Small intestine (tissue), 16 donors: ENCODE data around the gene POTEI. TPM values are rescaled to one million over a fixed set of nuclear protein-coding genes. Genes with fewer than 3 reads are reported as not detected.
"Not testable (repeated sequence)": the region's sequence is repeated elsewhere in the genome, so short reads cannot be mapped to it uniquely, and the experiment has no call there.

ENCODE experiments used
- DNase-seq, 2 donors: peaks; one replicate each; pipeline versions ENCODE4 v3.0.0 to v3.0.0-alpha.2; 2013
- FAIRE-seq: peaks from 2 replicates; lab custom pipeline; 2012; peaks lifted over from hg19 to GRCh38; lab: Jason Lieb, UNC
- H3K27ac ChIP-seq, 3 donors: one replicate each; pipeline ENCODE4 v1.5.1; 2013; ENCODE audit warnings: low read length in 2 of 3, mild to moderate bottlenecking in 2 of 3, control low read depth in 1 of 3, inconsistent platforms in 1 of 3, low read depth in 1 of 3, moderate library complexity in 1 of 3
- H3K27me3 ChIP-seq, 3 donors: one replicate each; pipeline ENCODE4 v1.6.1; 2013; ENCODE audit warnings: low read length in 3 of 3, inconsistent platforms in 1 of 3; ENCODE audit not compliant: control insufficient read depth in 3 of 3, insufficient read depth in 3 of 3
- H3K36me3 ChIP-seq, 3 donors: one replicate each; pipeline ENCODE4 v1.6.1; 2013; ENCODE audit warnings: low read length in 3 of 3, inconsistent platforms in 1 of 3, low read depth in 1 of 3, mild to moderate bottlenecking in 1 of 3, moderate library complexity in 1 of 3; ENCODE audit not compliant: control insufficient read depth in 3 of 3, insufficient read depth in 2 of 3
- H3K4me1 ChIP-seq, 3 donors: one replicate each; pipeline ENCODE4 v1.6.1; 2013; ENCODE audit warnings: low read length in 2 of 3, inconsistent platforms in 1 of 3, low read depth in 1 of 3, mild to moderate bottlenecking in 1 of 3, moderate library complexity in 1 of 3; ENCODE audit not compliant: control insufficient read depth in 3 of 3, insufficient read depth in 2 of 3
- H3K4me3 ChIP-seq, 3 donors: one replicate each; pipeline ENCODE4 v1.5.1; 2013; ENCODE audit warnings: low read length in 3 of 3, control low read depth in 1 of 3, inconsistent platforms in 1 of 3, low read depth in 1 of 3, mild to moderate bottlenecking in 1 of 3, moderate library complexity in 1 of 3
- H3K9me3 ChIP-seq, 2 donors: one replicate each; pipeline ENCODE4 v1.6.1; 2013; ENCODE audit warnings: low read depth in 1 of 2, low read length in 1 of 2; ENCODE audit not compliant: control insufficient read depth in 2 of 2, insufficient read depth in 1 of 2
- WGBS, 3 donors: extraction: QIAGEN DNeasy Blood & Tissue Kit; methylation state at CpG; one replicate each; pipeline ENCODE4 v1.1.7; 2013; 5-methylcytosine and 5-hydroxymethylcytosine counted together
- long read RNA-seq, 10 donors: transcript quantifications; one replicate each; lab custom pipeline, GENCODE V29; 2026
- polyA plus RNA-seq, 4 donors: library from polyadenylated mRNA; stranded (reverse) in 3 of 4; unstranded in 1 of 4; fragments of 200-250 nt in 3 of 4; fragments of 120-200 nt in 1 of 4; gene quantifications; one replicate each; pipeline versions ENCODE4 v1.2.1 to v1.2.3, GENCODE V29; 2013
- donor health status: healthy with polysubstance abuse.
- donor health status: control.
- donor health status: control.
- donor health status: Bipolar disorder and iron deficiency.
- donor health status: healthy.

Gene POTEI
- under 1 TPM in 2 of 4 donors, not detected in 2; 0.01 to 0.19 TPM for polyA plus RNA-seq
- long read RNA-seq, donor 1: 0 reads
- long read RNA-seq, donor 2: 0 reads
- long read RNA-seq, donor 3: 0 reads
- long read RNA-seq, donor 4: 0 reads
- long read RNA-seq, donor 5: 0 reads
- long read RNA-seq, donor 6: 0 reads
- long read RNA-seq, donor 7: 0 reads
- long read RNA-seq, donor 8: 0 reads
- long read RNA-seq, donor 9: 0 reads
- long read RNA-seq, donor 10: 0 reads

DNA sequence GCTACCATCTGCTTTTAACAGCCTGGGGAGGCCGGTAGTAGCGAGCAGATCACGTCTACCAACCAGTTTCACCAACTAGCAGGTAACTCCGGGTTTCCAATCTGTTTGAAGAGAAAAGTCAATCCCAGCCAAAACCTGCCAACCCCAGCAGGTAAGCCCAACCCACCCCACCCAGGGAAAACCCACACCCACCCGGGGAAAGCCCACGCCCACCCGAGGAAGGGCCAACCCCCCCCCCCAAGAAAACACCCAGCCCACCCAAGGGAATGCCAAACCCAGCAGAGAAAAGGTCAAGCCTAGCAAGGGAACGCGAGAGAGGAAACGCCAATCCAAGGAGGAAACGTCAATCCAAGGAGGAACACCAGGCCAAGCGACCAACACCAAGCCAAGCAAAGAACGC is at the start of gene POTEI:
Gene POTEI, minus strand, starts transcription at position 101 of the 400 bp plus-strand sequence. Its CDS starts 93 bp downstream, at position 8.
- FAIRE-seq, H3K36me3 ChIP-seq, H3K9me3 ChIP-seq, DNase-seq, H3K4me1 ChIP-seq, H3K27ac ChIP-seq, H3K27me3 ChIP-seq, H3K4me3 ChIP-seq: not testable (repeated sequence)
- WGBS, 3 donors: no CpG with 5 or more reads among the region's 13 CpGs

DNA sequence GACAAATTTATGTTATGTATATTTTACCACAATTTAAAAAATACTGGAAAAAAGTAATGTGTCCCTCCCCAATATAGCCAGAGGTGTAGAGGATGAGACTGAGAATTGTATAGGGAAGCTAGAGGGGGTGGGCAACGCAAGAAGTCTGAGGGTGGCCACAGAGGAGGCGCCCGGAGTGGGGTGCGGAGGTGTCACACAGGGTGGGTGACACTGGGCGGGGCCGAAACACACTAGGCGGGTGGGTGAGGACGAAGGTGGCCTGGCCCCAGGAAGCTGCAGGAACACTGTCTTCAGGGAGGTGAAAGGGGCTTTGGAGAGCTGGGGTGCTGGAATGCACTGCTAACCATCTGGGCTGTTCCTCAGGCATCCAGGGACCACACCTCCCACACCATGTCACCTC is 47.3 kb upstream of the POTEI start:
- not testable (repeated sequence) for H3K4me1 ChIP-seq, H3K27ac ChIP-seq, H3K36me3 ChIP-seq, H3K27me3 ChIP-seq, H3K4me3 ChIP-seq, FAIRE-seq, H3K9me3 ChIP-seq, DNase-seq
- no CpG with 5 or more reads among the region's 8 CpGs for WGBS, 3 donors

DNA sequence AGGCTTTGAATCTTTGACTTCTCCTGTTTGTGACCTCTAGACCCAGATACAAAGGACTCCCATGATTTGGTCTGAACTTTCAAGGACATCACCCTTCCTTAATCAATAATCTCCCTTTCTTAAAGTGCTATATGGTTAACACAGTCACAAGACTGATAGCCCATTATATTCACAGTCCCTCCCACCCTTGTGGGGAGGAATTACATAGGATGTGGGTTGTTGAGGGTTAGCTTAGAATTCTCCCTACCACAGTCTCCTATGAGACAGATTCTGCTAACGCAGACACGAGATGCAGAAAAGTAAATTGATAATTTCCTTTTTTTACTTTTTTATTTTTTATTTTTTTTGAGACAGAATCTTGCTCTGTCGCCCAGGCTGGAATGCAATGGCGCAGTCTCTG is 45.0 kb upstream of the POTEI start:
- not testable (repeated sequence) for DNase-seq, H3K9me3 ChIP-seq, H3K4me3 ChIP-seq, H3K4me1 ChIP-seq, H3K27me3 ChIP-seq, H3K27ac ChIP-seq, FAIRE-seq, H3K36me3 ChIP-seq
- WGBS, 3 donors: no CpG with 5 or more reads among the region's 4 CpGs

DNA sequence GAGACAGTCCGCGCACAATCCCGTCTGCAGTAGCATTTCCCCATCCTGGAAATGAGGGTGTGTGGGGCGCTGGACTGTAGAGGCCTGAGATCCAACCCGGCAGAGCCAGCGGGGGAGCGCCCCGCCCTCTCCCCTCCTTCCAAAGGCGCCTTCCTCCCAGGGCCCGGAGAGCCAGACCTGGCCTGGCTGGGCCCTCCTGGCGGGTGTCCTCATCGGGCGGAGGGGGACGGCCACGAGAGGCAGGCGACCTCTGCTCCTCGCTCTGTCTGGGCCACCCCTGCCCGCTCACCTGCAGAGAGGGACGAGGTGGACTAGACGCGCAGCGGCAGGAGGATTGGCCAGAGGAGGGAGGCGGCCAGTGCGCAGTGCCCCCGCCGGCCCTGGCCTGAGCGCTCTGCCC is 40.3 kb upstream of the POTEI start:
- not testable (repeated sequence) for FAIRE-seq, H3K27ac ChIP-seq, H3K9me3 ChIP-seq, DNase-seq, H3K4me3 ChIP-seq, H3K36me3 ChIP-seq, H3K4me1 ChIP-seq, H3K27me3 ChIP-seq
- no CpG with 5 or more reads among the region's 27 CpGs for WGBS, 3 donors

DNA sequence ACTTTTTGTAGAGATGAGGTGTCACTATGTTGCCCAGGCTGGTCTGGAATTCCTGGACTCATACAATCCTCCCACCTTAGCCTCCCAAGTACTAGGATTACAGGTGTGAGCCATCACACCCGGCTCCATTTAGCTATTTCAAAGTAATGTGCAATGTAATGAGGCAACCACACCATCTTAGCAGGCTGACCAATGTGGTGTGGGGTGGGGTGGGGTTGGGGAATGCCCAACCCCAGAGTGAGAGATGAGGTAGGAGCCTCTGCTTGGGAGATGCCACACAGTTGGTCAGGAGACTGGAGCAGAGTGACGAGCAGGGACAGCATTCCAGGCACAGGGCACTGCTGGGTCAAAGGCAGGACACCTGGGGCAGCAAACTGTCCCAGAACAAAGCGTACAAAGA is 39.3 kb upstream of the POTEI start:
- no CpG with 5 or more reads among the region's 3 CpGs for WGBS, 3 donors
- not testable (repeated sequence) for H3K27me3 ChIP-seq, H3K27ac ChIP-seq, H3K4me3 ChIP-seq, DNase-seq, H3K4me1 ChIP-seq, FAIRE-seq, H3K36me3 ChIP-seq, H3K9me3 ChIP-seq

DNA sequence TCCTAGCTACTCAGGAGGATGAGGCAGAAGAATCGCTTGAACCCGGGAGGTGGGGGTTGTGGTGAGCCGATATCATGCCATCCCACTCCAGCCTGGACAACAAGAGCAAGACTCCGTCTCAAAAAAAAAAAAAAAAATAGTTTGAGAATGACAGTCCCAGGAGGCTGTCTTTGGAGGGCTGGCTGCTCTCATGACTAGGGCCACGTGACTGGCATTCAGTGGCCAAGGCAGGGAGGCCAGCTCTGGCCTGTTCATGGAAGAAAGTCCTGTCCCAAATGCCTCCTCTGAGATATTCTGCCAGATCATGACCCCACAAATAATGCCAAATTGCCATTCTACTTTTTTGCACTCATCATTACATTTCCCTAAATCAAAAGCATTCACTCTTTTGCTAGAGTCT is 35.9 kb upstream of the POTEI start:
- not testable (repeated sequence) for DNase-seq, H3K4me1 ChIP-seq, FAIRE-seq, H3K27me3 ChIP-seq, H3K4me3 ChIP-seq, H3K36me3 ChIP-seq, H3K9me3 ChIP-seq, H3K27ac ChIP-seq
- WGBS, 3 donors: no CpG with 5 or more reads among the region's 5 CpGs

DNA sequence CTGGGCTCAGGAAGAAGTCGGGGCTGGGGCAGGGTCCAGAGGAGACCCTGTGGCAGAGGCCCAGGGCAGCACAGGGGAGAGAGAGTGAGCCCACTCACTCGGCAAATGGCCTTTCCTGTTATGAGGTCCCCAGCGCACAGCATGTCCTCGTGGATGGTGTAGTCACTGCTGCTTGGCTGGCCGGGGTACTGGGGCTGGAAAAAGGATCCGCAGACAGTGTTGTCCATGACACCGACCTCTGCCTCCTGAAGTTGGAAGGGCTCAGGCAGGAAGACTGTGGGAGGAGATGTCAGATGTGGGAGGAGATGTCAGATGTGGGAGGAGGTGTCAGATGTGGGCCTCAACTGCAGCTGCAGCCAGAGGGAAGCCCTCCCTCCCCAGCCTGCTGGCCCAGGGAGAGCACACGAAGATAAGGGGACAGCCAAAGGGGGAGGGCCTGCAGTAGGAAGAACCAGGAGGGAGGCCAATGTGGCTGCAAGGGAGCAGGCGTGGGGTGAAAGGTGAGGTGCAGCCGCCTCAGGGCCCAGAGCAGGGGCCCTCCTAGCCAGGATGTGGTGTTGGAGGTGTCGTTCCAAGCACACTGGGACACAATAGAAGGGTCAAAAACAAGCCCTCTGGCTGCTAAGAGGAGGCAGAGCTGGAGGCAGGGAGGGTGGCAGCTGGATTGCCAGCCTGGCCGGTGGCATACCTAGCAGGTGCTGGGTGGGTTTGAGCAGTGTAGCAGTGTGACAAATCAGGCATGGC is 34.8 kb upstream of the POTEI start:
- WGBS, 3 donors: 80% methylated on average over 1 of the region's 12 CpGs; no CpG with 5 or more reads in 2 of the 3 donors
- H3K4me3 ChIP-seq, H3K36me3 ChIP-seq, DNase-seq, FAIRE-seq, H3K27me3 ChIP-seq, H3K9me3 ChIP-seq, H3K4me1 ChIP-seq, H3K27ac ChIP-seq: not testable (repeated sequence)

DNA sequence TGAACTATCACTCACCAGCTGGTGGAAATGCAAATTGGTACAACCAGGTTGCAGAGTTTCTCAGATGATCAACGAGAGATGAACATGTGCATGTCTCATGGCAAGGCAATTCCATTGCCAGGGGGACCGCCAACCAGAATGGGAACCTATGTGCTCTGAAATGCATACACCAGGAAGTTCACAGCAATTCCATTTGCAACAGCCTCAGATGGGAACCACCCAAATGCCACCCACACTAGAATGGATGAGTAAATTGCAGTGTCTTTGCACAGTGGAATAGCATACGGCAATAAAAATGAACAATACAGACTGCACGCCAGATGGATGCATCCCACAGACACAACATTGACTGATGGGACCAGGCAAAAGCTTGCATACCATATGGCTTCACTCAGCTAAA is 33.7 kb upstream of the POTEI start:
- not testable (repeated sequence) for H3K36me3 ChIP-seq, H3K27me3 ChIP-seq, DNase-seq, H3K27ac ChIP-seq, H3K9me3 ChIP-seq, FAIRE-seq, H3K4me3 ChIP-seq, H3K4me1 ChIP-seq
- no CpG with 5 or more reads among the region's 4 CpGs for WGBS, 3 donors
